ENCODE measurements around the gene UROD.

The UROD gene

DNA sequence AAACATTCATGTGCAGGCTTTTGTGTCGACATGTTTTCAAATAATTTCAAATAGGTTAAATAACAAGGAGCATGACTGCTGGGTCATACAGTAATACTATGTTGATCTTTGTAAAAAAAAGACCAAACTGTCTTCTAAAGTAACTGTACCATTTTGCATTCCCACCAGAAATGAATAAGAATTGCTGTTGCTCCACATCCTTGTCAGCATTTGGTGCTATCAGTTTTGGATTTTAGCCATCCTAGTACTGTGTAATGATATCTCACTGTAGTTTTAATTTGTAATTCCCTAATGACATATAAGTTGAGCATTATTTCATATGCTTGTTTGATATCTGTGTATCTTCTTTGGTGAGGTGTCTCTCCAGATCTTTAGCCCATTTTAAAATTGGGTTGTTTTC lies 11.6 kb downstream of the UROD start:
- in situ Hi-C loops (cut with MboI; ENCODE audit: low pct_unique_long_range_greater_than_20kb, low sequenced_read_pairs, unreplicated experiment) = loop anchor here (25.0 kb wide), 1 partner anchor 464 kb away; the partner anchor contains the start of gene TESK2
- TF ChIP-seq, protein P1, sequence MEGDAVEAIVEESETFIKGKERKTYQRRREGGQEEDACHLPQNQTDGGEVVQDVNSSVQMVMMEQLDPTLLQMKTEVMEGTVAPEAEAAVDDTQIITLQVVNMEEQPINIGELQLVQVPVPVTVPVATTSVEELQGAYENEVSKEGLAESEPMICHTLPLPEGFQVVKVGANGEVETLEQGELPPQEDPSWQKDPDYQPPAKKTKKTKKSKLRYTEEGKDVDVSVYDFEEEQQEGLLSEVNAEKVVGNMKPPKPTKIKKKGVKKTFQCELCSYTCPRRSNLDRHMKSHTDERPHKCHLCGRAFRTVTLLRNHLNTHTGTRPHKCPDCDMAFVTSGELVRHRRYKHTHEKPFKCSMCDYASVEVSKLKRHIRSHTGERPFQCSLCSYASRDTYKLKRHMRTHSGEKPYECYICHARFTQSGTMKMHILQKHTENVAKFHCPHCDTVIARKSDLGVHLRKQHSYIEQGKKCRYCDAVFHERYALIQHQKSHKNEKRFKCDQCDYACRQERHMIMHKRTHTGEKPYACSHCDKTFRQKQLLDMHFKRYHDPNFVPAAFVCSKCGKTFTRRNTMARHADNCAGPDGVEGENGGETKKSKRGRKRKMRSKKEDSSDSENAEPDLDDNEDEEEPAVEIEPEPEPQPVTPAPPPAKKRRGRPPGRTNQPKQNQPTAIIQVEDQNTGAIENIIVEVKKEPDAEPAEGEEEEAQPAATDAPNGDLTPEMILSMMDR (IDR thresholded peaks at IDR 0.05; ENCODE audit: extremely low read depth, insufficient read depth, missing control alignments) = no peak
- DNase-seq (ENCODE audit: low spot score) = no peak

DNA sequence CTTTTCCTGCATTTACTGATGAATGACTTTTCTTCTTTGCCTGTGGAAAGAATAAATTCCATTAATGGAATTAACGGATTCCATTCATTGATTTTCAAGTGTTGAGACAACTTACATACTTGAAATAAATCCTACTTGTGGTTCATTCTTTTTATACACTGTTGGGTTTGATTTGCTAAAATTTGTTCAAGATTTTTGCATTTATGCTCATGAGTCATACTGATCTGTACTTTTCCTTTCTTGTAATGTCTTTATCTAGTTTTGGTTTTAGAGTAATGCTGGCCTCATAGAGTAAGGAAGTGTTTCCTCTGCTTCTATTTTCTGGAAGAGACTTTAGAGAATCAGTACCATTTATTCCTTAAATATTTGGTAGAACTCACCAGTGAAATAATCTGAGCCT lies 14.4 kb downstream of the UROD start:
- TF ChIP-seq, protein P1 (IDR thresholded peaks at IDR 0.05; ENCODE audit: extremely low read depth, insufficient read depth, missing control alignments) = no peak
- DNase-seq (ENCODE audit: low spot score) = no peak
- in situ Hi-C loops (cut with MboI; ENCODE audit: low pct_unique_long_range_greater_than_20kb, low sequenced_read_pairs, unreplicated experiment) = no loop called here

DNA sequence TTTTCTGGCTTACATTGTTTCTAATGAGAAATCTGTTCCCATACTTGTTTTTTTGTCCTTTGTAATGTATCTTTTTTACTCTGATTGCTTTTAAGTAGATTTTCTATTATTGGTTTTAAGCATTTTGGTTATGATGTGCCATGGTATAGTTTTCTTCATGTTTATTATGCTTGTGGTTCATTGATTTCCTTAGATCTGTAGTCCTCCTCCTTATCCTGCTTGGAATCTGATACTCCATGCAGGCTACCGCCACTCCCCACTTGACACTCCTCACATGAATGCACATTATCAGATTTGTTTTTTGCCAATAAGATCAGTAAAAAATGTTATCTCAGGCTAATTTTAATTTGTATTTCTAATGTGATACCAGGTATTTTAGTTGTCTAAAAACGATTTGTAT lies 20.8 kb downstream of the UROD start:
- no peak for DNase-seq (ENCODE audit: low spot score)
- in situ Hi-C loops (cut with MboI; ENCODE audit: low pct_unique_long_range_greater_than_20kb, low sequenced_read_pairs, unreplicated experiment) = no loop called here
- TF ChIP-seq, protein P1 (IDR thresholded peaks at IDR 0.05; ENCODE audit: extremely low read depth, insufficient read depth, missing control alignments) = no peak

DNA sequence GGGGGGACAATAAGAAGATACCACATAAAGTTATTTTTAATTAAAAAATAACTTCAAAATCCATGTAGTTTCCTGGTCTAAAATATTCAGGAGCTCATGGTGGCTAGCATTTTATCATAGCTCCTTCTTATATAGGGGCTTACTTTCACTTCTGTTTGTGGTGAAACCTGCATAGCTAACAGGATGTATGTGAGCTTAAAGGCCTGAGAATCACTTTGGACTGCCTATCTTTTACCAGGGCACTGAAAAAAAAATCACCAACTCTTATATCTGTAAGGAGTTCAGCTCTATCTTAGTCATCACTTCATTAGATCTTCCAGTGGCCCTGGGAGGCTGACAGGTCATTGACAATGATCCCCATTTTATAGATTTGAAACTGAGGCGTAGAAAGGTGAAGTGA lies 21.3 kb downstream of the UROD start:
- TF ChIP-seq, protein P1 (IDR thresholded peaks at IDR 0.05; ENCODE audit: extremely low read depth, insufficient read depth, missing control alignments) = no peak
- DNase-seq (ENCODE audit: low spot score) = peak; percentile 65
- in situ Hi-C loops (cut with MboI; ENCODE audit: low pct_unique_long_range_greater_than_20kb, low sequenced_read_pairs, unreplicated experiment) = no loop called here

DNA sequence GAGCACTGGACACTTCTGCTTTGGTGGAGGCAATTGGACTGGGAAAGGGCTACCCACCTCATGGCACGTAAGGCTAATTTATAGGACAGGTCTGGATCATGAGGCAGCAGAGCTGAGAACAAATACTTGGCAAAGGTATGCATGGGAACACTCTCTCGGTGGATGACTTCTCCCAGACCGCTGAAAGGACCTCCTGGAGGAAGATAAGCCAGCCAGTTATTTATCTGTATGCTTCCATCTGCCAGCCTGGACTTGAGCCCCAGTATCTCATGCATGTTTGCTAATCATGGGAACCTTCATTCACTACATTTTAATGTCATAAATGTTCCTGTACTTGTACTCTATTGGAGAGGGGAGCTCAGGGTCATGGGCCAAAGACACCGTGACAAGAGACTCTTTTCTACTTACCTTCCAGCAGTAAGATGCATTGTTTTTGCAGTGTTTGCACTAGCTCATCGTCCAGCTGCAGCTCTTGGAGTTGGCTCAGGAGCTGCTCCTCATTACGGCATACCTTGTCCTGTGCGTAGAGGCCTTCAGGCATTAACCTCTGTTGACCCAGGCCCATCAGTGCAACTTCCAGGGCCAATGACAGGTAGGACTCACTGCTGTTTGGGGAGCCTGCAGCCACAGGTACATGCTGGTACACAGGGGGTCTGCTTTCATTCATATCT lies 23.7 kb downstream of the UROD start:
- in situ Hi-C loops (cut with MboI; ENCODE audit: low pct_unique_long_range_greater_than_20kb, low sequenced_read_pairs, unreplicated experiment) = no loop called here
- TF ChIP-seq, protein P1 (IDR thresholded peaks at IDR 0.05; ENCODE audit: extremely low read depth, insufficient read depth, missing control alignments) = no peak
- no peak for DNase-seq (ENCODE audit: low spot score)

DNA sequence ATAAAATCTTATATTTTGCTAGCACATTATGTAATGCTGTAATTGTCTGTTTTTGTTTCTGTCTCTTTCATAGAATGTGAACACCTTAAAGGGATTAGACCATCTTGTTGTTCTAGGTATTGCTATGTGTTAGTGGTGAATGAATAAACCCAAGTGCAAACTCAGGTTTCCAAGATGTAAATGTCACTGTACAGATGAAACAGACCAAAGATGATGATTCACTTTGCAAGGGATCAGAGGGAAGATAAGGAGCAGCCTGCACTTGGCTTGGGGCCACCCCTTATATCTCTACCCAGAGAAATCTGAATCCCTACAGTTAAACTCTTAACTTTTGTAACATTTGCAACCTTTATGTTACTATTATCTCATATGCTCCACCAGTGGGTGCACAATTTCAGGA lies 25.4 kb downstream of the UROD start:
- in situ Hi-C loops (cut with MboI; ENCODE audit: low pct_unique_long_range_greater_than_20kb, low sequenced_read_pairs, unreplicated experiment) = no loop called here
- TF ChIP-seq, protein P1 (IDR thresholded peaks at IDR 0.05; ENCODE audit: extremely low read depth, insufficient read depth, missing control alignments) = no peak
- no peak for DNase-seq (ENCODE audit: low spot score)
